ENCODE results near the gene ARSA.

DNA sequence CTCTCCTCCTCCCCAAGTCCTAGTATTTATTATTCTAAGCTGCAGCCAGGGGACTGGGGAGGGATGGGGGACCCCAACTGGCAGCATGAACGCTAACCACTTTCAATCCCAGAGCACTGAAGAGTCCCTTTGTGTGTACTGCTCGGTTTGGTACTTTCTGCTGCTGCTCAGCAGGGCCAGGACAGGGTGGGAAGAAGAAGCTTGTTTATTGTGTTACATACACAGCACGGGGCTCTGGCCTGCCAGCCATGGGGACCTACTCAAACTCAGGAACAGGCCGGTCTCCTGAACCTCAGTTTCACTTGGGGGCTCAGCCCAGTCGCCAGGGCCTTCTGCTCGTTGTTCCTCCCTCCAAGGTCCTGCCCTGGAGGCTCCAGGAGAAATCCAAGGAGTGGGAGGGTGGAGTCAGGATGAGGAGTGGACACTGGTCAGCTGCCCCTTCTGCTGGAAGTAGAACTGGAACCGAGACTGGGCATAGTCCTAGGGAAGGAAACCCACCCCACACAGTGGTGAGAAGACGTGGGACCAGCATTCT lies 49.1 kb downstream of the ARSA start:
- TF ChIP-seq POLR2A (IDR thresholded peaks at IDR 0.05) (no peak), EP300 (IDR thresholded peaks at IDR 0.05) (no peak), POLR2AphosphoS5 (IDR thresholded peaks at IDR 0.05) (no peak)
- TF ChIP-seq, protein P1, sequence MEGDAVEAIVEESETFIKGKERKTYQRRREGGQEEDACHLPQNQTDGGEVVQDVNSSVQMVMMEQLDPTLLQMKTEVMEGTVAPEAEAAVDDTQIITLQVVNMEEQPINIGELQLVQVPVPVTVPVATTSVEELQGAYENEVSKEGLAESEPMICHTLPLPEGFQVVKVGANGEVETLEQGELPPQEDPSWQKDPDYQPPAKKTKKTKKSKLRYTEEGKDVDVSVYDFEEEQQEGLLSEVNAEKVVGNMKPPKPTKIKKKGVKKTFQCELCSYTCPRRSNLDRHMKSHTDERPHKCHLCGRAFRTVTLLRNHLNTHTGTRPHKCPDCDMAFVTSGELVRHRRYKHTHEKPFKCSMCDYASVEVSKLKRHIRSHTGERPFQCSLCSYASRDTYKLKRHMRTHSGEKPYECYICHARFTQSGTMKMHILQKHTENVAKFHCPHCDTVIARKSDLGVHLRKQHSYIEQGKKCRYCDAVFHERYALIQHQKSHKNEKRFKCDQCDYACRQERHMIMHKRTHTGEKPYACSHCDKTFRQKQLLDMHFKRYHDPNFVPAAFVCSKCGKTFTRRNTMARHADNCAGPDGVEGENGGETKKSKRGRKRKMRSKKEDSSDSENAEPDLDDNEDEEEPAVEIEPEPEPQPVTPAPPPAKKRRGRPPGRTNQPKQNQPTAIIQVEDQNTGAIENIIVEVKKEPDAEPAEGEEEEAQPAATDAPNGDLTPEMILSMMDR (IDR thresholded peaks at IDR 0.05): no peak
